ENCODE results near the gene MAGOH. TPM values are rescaled to one million over a fixed set of nuclear protein-coding genes. Genes with fewer than 3 reads are reported as not detected.

The MAGOH gene
- total RNA-seq, 2 experiments from 2014 or later, result 83.7 to 87.2 TPM

DNA sequence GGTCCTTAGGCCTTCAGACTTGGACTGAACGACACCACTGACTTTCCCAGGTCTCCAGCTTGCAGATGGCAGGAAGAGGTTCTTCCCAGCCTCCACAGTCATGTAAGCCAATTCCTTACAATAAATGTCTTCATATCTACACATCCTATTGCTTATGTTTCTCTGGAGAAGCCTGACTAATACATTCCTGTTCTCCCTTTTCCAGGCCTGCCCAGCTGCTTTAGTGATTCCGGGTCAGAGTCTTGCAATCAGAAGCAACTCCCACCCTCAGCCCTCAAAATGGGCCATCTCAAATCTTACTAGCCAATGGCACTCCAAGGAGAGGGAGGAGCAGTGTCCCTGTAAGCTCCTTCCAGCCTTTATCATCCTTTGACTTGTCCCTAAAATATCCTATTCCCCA is 58.1 kb downstream of the MAGOH start:
- H3K9me3 Mint-ChIP-seq, result no peaks in the 10 kb centered on the region
- H3K27me3 Mint-ChIP-seq (ENCODE audit: low read depth), result peaks cover 9% of the 10 kb centered on the region
- H3K27ac Mint-ChIP-seq, result no peak overlapping the region
- no peak overlapping the region for H3K4me3 Mint-ChIP-seq
- CTCF ChIA-PET, result interaction anchor here (0.5 to 5.4 kb wide), 6 partner anchors 13 to 250 kb away, joined by 3 to 30 read pairs (median 4); no protein-coding TSS in a partner anchor
- no peaks in the 10 kb centered on the region for H3K4me1 Mint-ChIP-seq (ENCODE audit: low read depth)
- H3K36me3 Mint-ChIP-seq (ENCODE audit: low read depth), result no peaks in the 10 kb centered on the region
- intact Hi-C loops (cut with micrococcal nuclease), result loop anchor here (5.0 to 10.0 kb wide), 3 partner anchors 68 to 335 kb away; partner anchors contain the start of genes ECHDC2 and ZYG11A
- DNase-seq, result no peak

Other genes with a start within 250 kb of the MAGOH start
- not detected for gene PODN, start 176.3 kb downstream of the MAGOH start, total RNA-seq
- gene SLC1A7, start 95.9 kb downstream of the MAGOH start, total RNA-seq, result not detected
- gene CPT2, start 41.7 kb downstream of the MAGOH start, total RNA-seq, result 10 to 100 TPM; 11.3 to 13.8 TPM
- 10 to 100 TPM; 44.4 to 45.6 TPM for gene CZIB, start 17.9 kb downstream of the MAGOH start, total RNA-seq
- gene LRP8, start 89.6 kb upstream of the MAGOH start, total RNA-seq, result 10 to 100 TPM; 27.7 to 32.9 TPM
- not detected for gene DMRTB1, start 220.9 kb upstream of the MAGOH start, total RNA-seq